T-helper 1 cell treated with Interleukin-12 subunit alpha and Interleukin-12 subunit beta and Interleukin-4 antibody, amounts not matched to agents 30 ng/mL and 1 ng/mL, for 36 hours (primary cell): Measurements from ENCODE around the gene ME3. TPM values are rescaled to one million over a fixed set of nuclear protein-coding genes. Genes with fewer than 3 reads are reported as not detected.

Experiments
- intact Hi-C: fragments of 100-400 bp; cut with micrococcal nuclease; formaldehyde crosslinking; loops from one replicate; pipeline ENCODE4 v1.15.1; 2024
- total RNA-seq: library from RNA; stranded (reverse); gene quantifications from 2 replicates; pipeline ENCODE4 v1.2.3, GENCODE V29; 2022

ME3 gene
- total RNA-seq, 1 donor from 2014 or later: 4.9 TPM

- intact Hi-C loops: no loop called here
Measured at GRCh38 chr11:86473991-86474833, 198.2 kb downstream of the ME3 start.

GRCh38 chr11:86469491-86470388 lies 202.7 kb downstream of the ME3 start:
- intact Hi-C loops: no loop called here

GRCh38 chr11:86468169-86468568 lies 204.2 kb downstream of the ME3 start:
- intact Hi-C loops: no loop called here

- intact Hi-C loops: no loop called here
Measured at GRCh38 chr11:86464509-86465221, 207.8 kb downstream of the ME3 start.

- intact Hi-C loops: no loop called here
Measured at GRCh38 chr11:86463955-86464354, 208.5 kb downstream of the ME3 start.

- intact Hi-C loops: no loop called here
Measured at GRCh38 chr11:86463120-86463519, 209.3 kb downstream of the ME3 start.

- intact Hi-C loops: no loop called here
Measured at GRCh38 chr11:86461892-86462291, 210.5 kb downstream of the ME3 start.

GRCh38 chr11:86460461-86461385 lies 211.7 kb downstream of the ME3 start:
- intact Hi-C loops: no loop called here

GRCh38 chr11:86459682-86460460 lies 212.5 kb downstream of the ME3 start:
- intact Hi-C loops: loop anchor here (5.0 to 10.0 kb wide), 5 partner anchors 132 to 575 kb away; partner anchors contain the start of genes ME3 and TMEM135

- intact Hi-C loops: loop anchor here (5.0 to 10.0 kb wide), 5 partner anchors 133 to 576 kb away; partner anchors contain the start of genes ME3 and TMEM135
Measured at GRCh38 chr11:86459002-86459385, 213.4 kb downstream of the ME3 start.

- intact Hi-C loops: loop anchor here (5.0 to 10.0 kb wide), 5 partner anchors 134 to 576 kb away; partner anchors contain the start of genes ME3 and TMEM135
Measured at GRCh38 chr11:86458294-86459001, 214.0 kb downstream of the ME3 start.

GRCh38 chr11:86456075-86456939 lies 216.1 kb downstream of the ME3 start:
- intact Hi-C loops: loop anchor here (1.0 to 10.0 kb wide), 13 partner anchors 136 to 861 kb away; partner anchors contain the start of genes ME3 and TMEM135

GRCh38 chr11:86453290-86454030 lies 219.0 kb downstream of the ME3 start:
- intact Hi-C loops: loop anchor here (10.0 kb wide), 1 partner anchor 581 kb away; the partner anchor contains the start of gene TMEM135

GRCh38 chr11:86449993-86450629 lies 222.3 kb downstream of the ME3 start:
- intact Hi-C loops: loop anchor here (5.0 to 10.0 kb wide), 2 partner anchors 585 to 632 kb away; partner anchors contain the start of gene TMEM135

GRCh38 chr11:86447763-86448480 lies 224.5 kb downstream of the ME3 start:
- intact Hi-C loops: loop anchor here (5.0 kb wide), 1 partner anchor 634 kb away; no protein-coding TSS in a partner anchor
